ENCODE data around the gene TRAPPC10. TPM values are rescaled to one million over a fixed set of nuclear protein-coding genes. Genes with fewer than 3 reads are reported as not detected.

The TRAPPC10 gene
- total and polyA plus RNA-seq, 9 of the 15 experiments (the other 6 are each of a cell fraction or from before 2014, with no cell fraction given) = 1.1 to 33.8 (median 24.3) TPM

DNA sequence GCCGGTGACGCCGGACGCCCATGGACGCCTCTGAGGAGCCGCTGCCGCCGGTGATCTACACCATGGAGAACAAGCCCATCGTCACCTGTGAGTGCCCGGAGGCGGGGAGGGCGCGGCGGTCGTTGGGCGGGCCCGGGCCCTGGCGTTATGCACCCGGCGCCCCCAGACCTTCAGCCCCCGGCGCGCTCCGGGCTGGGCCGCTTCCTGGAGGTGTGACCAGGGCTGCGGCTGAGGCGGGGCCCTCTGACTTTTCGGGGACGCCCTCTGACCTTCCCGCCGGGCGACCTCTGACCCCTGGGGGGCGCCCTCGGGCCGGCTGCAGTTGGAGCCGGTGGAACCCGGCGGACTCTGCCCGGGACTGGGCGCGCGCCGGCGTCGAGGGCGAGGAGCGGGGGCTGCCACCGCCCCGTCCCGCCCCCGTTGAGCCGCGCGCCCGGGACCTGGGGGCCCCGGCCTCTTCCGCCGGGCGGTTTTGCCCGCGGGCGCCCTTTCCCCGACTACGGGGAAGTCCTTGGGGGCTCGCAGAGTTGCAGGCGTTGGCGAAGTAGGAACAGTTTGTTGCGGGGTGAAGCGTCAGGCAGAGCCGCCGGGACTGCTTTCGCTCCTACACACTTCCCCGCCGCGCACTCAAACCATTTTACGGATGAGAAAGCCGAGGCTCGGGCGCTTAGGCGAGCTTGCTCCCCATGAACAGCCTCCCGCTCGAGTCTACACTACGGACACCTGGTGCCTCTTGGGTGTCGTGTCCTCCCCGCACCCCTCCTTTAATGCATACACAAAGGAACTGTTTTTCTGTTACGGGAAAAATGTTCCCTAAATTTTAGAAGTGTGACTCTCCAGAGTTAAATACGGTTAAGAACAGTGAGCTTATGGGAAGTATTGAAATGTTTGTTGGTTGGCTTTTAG, 618 bp downstream of the TRAPPC10 start (continued):
- TF ChIP-seq ZBTB8A (IDR thresholded peaks at IDR 0.05; ENCODE audit: partially characterized antibody) (no peak), NELFE (IDR thresholded peaks at IDR 0.05; ENCODE audit: insufficient read depth, insufficient read length) (no peak), ZNF561 (CRISPR knock-in tag; conservative IDR thresholded peaks at IDR 0.05) (no peak), OTX1 (CRISPR knock-in tag; IDR thresholded peaks at IDR 0.05) (no peak), SAFB2 (IDR thresholded peaks at IDR 0.05; ENCODE audit: borderline replicate concordance, low read depth, low read length, severe bottlenecking) (no peak), DNMT1 (IDR thresholded peaks at IDR 0.05) (no peak), STAT5B (CRISPR knock-in tag; IDR thresholded peaks at IDR 0.05) (no peak), ZNF668 (CRISPR knock-in tag; IDR thresholded peaks at IDR 0.05) (no peak), PHB (CRISPR knock-in tag; IDR thresholded peaks at IDR 0.05) (no peak), SAFB (IDR thresholded peaks at IDR 0.05; ENCODE audit: borderline replicate concordance, low read depth, low read length) (no peak), FIP1L1 (IDR thresholded peaks at IDR 0.05; ENCODE audit: low read depth, low read length, poor library complexity, severe bottlenecking) (peak; percentile 71), NCOR1 (IDR thresholded peaks at IDR 0.05) (peak; percentile 38), SPI1 (IDR thresholded peaks at IDR 0.05; ENCODE audit: borderline replicate concordance, low read depth, low read length) (no peak), CBX1 (IDR thresholded peaks at IDR 0.05; ENCODE audit: low read depth) (peak; percentile 63; the same call in 1 of the 2 replicates), MYNN (IDR thresholded peaks at IDR 0.05) (0 out of 2 replicates have a peak, but pooled peaks have one; percentile 43), MYNN (CRISPR knock-in tag; IDR thresholded peaks at IDR 0.05) (no peak), ZKSCAN3 (CRISPR knock-in tag; IDR thresholded peaks at IDR 0.05) (no peak), MXI1 (IDR thresholded peaks at IDR 0.05; ENCODE audit: low read depth, low read length) (no peak), YBX1 (IDR thresholded peaks at IDR 0.05) (no peak), ZNF384 (IDR thresholded peaks at IDR 0.05; ENCODE audit: low read depth, low read length) (no peak), PHF8 (IDR thresholded peaks at IDR 0.05; ENCODE audit: borderline replicate concordance, low read length) (no peak)
- TF ChIP-seq, protein P1, sequence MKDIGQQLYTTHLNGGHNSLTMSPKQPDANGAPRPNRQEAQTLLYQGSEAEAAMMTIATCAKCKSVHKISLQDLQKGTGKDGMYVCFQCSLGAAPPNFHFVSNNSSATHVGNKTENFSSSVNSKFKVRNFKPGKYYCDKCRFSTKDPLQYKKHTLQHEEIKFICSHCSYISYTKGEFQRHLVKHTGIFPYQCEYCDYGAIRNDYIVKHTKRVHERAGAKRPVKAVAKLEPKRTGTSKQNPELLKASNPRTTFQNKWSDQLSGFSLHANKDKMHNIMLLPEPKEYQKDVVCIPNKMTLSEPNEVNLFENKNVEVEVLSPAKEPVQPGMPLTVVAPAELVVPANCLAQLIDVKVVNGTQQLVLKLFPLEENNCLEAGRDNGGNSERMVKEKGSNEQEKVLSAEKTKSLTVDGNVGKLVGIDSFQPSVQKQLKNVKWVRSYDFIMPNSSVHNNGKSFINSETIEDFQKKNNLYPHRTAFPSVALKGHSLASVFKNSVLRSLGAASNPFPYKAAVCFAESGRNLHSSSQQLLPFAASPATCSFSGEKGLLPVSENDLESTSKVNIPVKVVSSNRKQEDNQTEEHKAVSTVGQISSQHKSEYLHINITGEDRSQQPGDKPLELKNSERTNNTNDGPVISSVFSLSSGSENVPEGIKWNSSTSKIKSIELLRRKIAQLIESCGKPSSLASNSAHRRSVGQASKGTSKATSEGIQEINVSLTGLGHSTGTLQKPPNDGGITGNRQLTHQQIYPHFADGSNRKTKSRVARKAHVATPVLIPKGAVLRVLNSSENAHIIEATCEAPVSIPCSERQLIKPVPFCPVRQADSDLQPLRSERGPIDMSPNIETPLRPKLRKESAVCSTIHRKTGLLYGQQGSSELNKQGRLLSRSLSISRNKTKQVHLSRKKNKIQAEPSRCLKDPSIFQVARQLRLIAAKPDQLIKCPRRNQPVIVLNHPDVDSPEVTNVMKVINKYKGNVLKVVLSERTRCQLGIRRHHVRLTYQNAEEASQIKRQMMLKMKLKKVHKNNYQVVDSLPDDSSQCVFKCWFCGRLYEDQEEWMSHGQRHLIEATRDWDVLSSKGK (CRISPR knock-in tag; IDR thresholded peaks at IDR 0.05) = no peak
- TF ChIP-seq, protein P2, sequence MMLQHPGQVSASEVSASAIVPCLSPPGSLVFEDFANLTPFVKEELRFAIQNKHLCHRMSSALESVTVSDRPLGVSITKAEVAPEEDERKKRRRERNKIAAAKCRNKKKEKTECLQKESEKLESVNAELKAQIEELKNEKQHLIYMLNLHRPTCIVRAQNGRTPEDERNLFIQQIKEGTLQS (IDR thresholded peaks at IDR 0.05) = no peak
- TF ChIP-seq, protein P2 (CRISPR knock-in tag; conservative IDR thresholded peaks at IDR 0.05) = no peak
- TF ChIP-seq, protein P3, sequence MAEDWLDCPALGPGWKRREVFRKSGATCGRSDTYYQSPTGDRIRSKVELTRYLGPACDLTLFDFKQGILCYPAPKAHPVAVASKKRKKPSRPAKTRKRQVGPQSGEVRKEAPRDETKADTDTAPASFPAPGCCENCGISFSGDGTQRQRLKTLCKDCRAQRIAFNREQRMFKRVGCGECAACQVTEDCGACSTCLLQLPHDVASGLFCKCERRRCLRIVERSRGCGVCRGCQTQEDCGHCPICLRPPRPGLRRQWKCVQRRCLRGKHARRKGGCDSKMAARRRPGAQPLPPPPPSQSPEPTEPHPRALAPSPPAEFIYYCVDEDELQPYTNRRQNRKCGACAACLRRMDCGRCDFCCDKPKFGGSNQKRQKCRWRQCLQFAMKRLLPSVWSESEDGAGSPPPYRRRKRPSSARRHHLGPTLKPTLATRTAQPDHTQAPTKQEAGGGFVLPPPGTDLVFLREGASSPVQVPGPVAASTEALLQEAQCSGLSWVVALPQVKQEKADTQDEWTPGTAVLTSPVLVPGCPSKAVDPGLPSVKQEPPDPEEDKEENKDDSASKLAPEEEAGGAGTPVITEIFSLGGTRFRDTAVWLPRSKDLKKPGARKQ (CRISPR knock-in tag; IDR thresholded peaks at IDR 0.05) = no peak

Measured in K562 (cell line).